Measurements from ENCODE around the gene PRKG1. TPM values are rescaled to one million over a fixed set of nuclear protein-coding genes. Genes with fewer than 3 reads are reported as not detected.

PRKG1 gene
- total RNA-seq, 1 experiment from 2014 or later = 10.4 TPM

- H3K79me1 ChIP-seq (ENCODE audit: insufficient read depth, low read depth, low read length, poor library complexity, severe bottlenecking) = no peaks in the 10 kb centered on the region
- H3K18ac ChIP-seq (ENCODE audit: insufficient read length, low read depth, low read length) = no peak overlapping the region
- no peak overlapping the region for H2AK5ac ChIP-seq (ENCODE audit: insufficient read length, low read length)
- H3K14ac ChIP-seq (ENCODE audit: insufficient read depth, low read length) = no peak overlapping the region
- no peak overlapping the region for H3K4ac ChIP-seq (ENCODE audit: low read depth, low read length)
- H2BK120ac ChIP-seq (ENCODE audit: low read depth, low read length, poor library complexity, severe bottlenecking) = no peak overlapping the region
- no peak overlapping the region for H2BK5ac ChIP-seq (ENCODE audit: insufficient read length, low read length)
- H4K5ac ChIP-seq (ENCODE audit: insufficient read length, low read depth, low read length) = no peak overlapping the region
- DNase-seq = no peak
- H3K9ac ChIP-seq (ENCODE audit: extremely low read depth, insufficient read length, low read length) = no peak overlapping the region
- no peak overlapping the region for H3K4me2 ChIP-seq (ENCODE audit: insufficient read depth, insufficient read length, low read length)
- H2AFZ ChIP-seq (ENCODE audit: low read length) = no peak overlapping the region
- Mint-ChIP-seq H3K27ac (peak overlapping the region in 1 of 3 experiments; percentile 5; a peak in 1 of 7 replicates), H3K36me3 (ENCODE audit: insufficient read depth in 1 of 3, low read depth in 3 of 3) (no peaks in the 10 kb centered on the region), H3K4me3 (no peak overlapping the region), H3K4me1 (no peaks in the 10 kb centered on the region), H3K27me3 (ENCODE audit: low read depth) (no peaks in the 10 kb centered on the region), H3K9me3 (no peaks in the 10 kb centered on the region; a peak in 1 of 5 replicates)
- H4K20me1 ChIP-seq (ENCODE audit: control insufficient read depth, insufficient read depth, insufficient read length) = no peaks in the 10 kb centered on the region
- no peaks in the 10 kb centered on the region for H3K4me1 ChIP-seq (ENCODE audit: insufficient read depth, low read length)
- no peaks in the 10 kb centered on the region for H3K27me3 ChIP-seq (ENCODE audit: insufficient read depth, low read length)
- H2BK15ac ChIP-seq (ENCODE audit: low read depth, low read length) = no peak overlapping the region
- no peak overlapping the region for H2BK12ac ChIP-seq (ENCODE audit: insufficient read length, low read depth, low read length)
- no peak overlapping the region for H3K23ac ChIP-seq (ENCODE audit: insufficient read length, low read depth, low read length)
- WGBS (ENCODE audit: extremely low coverage, insufficient read length, low lambda C conversion rate) = no CpG with 5 or more reads among the region's 3 CpGs
- H3K79me2 ChIP-seq (ENCODE audit: insufficient read depth, low read length) = no peaks in the 10 kb centered on the region
- no peak overlapping the region for H3K56ac ChIP-seq (ENCODE audit: insufficient read length, low read depth, low read length)
- H4K91ac ChIP-seq (ENCODE audit: insufficient read length, low read depth, low read length) = no peak overlapping the region
- H3K27ac ChIP-seq (ENCODE audit: insufficient read length, low read depth, low read length) = no peak overlapping the region
- no peak overlapping the region for H2BK20ac ChIP-seq (ENCODE audit: low read depth, low read length, poor library complexity, severe bottlenecking)
- no peak overlapping the region for H4K8ac ChIP-seq (replicated peaks; ENCODE audit: insufficient read length, low read depth, low read length)
- H3K23me2 ChIP-seq (ENCODE audit: insufficient read length, low read depth, low read length, poor library complexity, severe bottlenecking) = no peaks in the 10 kb centered on the region
- no peaks in the 10 kb centered on the region for H3K9me3 ChIP-seq (ENCODE audit: control insufficient read depth, low read depth, low read length)
- H3T11ph ChIP-seq (ENCODE audit: low read length) = no peak overlapping the region
- no peak for TF ChIP-seq CTCF (conservative IDR thresholded peaks at IDR 0.05)
Measured at GRCh38 chr10:51462076-51462779, 387.9 kb downstream of the PRKG1 start.

Data from H9 (cell line).